Stimulated activated CD8-positive, alpha-beta memory T cell treated with anti-CD3 and anti-CD28 coated beads, Interleukin-4, amount 100 ng/mL, for 4 hours (primary cell): ENCODE measurements around the gene GUCA1C.

Experiments
- DNase-seq, 2 donors: peaks; one replicate each; pipeline ENCODE4 v3.0.0-alpha.2; 2020; ENCODE audit warnings: low read depth in 2 of 2, low spot score in 1 of 2

The GUCA1C gene, protein sequence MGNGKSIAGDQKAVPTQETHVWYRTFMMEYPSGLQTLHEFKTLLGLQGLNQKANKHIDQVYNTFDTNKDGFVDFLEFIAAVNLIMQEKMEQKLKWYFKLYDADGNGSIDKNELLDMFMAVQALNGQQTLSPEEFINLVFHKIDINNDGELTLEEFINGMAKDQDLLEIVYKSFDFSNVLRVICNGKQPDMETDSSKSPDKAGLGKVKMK

DNA sequence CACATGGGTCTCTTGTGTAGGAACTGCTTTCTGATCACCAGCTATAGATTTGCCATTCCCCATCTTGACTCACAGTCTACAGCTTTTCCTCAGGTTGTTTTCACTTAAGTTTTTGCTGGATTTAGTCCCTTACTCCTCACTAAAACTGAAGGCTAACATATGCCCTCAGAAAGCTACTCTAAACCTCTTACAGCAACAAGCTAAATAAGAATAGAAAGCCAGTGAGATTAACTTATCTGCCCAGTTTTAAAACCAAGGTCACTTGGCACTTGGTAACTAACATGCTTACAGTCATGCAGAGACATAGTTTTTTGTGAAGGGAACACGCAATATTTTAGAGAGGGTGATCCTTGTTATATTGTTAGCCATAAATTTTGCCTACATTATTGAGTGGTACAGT, at the start of gene GUCA1C:
Gene GUCA1C, minus strand, starts transcription at position 180 of the 400 bp plus-strand sequence. Its CDS starts 117 bp downstream, at position 63.
- DNase-seq = no peak

DNA sequence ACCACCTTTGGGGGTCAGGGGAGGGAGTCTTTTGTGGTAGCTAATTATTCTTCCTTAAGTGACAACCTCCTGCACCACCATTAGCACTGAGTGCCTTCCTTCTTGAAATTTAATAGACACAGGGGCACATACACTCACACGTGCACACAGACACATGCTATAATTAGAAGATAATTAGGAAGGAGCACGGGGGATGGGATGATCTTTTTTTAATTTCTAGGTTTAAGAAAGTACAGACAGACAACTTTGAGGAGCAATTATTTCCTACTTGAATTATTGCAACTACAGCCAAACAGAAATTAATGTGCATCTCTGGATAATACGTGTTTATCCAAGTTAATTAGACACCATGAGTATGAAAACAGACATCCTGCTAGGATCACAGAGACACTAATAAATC, 44.8 kb upstream of the GUCA1C start:
- no peak for DNase-seq

DNA sequence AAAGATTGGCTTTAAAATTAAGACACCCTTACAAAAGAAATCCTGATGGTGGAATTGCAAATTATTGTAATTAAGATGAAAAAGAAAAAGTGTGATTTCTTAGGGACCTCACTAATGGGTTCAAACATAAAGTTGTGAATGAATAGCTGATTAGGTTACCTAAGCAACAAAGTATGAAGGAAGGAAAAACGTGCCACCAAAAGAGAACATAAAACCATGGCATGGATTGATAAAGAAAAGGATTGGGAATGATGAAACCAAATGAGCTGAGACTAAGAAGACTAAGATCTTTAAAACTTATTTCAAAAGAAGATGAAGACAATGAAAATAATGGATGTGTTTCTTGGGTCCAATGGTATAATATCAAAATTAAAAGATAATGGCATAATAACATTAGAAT, 32.2 kb upstream of the GUCA1C start:
- no peak for DNase-seq

DNA sequence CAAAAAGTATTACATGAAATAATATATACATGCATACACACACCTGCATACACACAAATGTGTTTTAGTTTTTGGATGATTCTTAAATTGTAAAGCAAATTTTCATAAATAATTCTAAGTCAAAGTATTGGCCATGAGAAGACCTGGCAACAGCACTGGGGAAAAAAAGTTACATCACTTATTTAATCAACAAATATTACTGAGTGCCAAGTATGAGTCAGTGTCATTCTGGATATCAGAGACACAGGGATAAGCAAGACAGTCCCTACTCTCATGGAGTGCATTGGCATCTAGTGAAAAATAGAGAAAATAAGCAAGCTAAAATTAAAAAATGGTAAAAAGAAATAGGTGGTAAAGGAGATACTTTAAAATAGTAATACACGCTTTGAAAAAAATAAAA, 29.4 kb upstream of the GUCA1C start:
- no peak for DNase-seq

DNA sequence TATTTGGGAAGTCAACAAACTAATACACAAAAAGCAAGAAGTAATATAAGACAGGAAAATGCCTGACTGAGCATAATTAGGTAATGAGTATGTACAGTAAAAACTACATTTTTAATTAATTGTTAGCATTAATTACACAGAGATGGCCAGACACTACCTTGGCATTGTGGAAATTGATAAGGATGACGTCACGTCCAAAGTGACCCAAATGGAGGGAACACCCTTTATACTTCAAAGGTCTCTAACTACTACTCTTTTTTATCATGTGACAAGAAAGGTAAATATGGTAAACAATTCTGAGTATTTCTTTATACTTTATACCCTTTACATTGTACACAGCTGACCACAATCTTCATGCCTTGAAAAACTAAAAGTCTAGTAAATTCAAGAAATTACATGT, 22.4 kb upstream of the GUCA1C start:
- no peak for DNase-seq

DNA sequence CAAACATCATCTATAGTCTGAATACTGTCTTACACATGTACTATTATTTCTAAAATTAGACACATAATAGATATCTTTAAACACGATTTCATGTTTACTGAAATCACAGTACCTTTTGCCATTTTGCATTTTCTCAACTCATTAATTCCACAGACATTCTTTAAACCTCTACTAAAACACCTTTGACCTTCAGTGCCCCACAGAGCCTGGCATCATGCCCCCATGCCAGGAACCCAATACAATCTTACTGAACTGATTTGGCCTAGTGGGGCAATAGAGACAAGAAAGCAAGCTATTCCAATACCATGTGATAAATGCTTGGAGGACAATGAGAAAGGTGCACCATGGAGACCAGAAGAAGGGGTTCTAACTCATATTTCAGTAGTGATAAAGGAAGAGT, 19.3 kb upstream of the GUCA1C start:
- DNase-seq = no peak

DNA sequence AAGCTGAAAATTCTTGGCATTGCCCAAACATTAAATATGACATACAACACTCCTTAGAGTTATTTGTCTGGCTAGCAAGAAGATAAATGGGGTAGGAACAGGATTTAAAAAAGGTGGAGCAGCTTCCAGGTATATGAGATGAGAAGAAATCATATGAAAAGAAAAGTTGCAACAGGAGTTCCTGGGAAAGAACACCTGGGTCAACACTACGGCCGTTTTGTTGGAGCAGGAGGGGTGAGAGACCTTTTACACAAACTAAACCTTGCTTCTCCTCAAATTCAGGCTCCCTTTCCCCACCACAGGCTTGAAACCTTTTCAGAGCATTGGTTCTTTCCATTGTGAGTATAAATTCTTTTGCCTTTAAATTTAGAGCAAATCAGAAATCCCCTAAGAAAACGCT, 18.8 kb upstream of the GUCA1C start:
- DNase-seq = no peak

DNA sequence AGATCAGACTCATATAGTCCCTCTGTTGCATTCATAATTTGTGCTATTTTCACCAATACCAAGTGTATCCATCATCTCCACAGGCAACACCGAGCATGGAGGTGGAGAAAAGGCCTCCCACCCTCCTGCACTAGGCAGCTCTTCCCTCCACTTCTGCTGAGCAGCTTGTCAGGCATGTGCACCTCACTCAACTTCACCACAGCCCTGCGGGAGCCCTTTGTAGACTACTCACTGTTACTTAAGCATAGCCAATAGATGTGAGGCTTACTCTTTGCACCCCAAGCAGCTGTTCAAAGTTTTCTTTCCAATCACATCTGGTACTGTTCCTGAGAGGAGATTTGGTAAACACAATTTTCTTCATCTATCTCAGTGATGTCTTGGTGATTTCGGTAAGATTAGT, 16.9 kb upstream of the GUCA1C start:
- DNase-seq = no peak

DNA sequence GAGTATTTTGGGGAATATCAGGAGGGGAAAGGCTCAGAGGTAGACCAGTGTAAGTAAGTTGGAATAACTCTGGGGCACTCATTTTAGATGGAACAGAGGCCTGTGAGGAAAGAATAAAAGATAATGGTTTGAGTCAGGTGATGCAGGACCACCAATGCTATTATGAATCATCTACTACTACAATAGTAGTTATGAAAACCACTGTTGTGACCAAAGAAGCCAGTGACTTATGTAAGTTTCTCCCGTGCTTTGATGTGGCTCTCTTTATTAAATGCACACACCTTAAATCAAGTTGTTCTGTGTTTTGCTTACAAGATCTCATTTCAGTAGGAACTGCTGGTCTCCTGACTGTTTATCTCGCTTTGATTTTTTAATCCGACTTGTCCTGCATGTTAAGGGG, 13.1 kb upstream of the GUCA1C start:
- DNase-seq = no peak

DNA sequence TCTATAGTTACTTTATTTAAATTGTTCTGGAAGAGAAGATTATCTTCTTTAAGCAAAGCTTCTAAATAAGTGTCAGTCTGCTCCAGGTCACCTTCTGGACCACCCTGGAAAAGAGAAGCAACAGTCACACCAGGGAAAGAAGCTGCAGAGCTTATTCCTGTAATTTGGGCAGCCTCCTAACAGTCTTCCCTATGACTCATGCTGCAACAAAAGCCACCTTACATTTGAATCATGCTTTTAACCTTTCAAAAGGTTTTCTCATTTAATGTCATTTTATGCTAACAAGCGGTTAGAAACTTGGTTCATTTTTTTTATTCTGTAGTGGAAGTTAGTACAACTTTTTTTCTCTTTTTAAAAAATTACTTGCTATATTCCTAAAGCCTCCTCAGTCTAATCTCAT, 5.3 kb upstream of the GUCA1C start:
- no peak for DNase-seq

DNA sequence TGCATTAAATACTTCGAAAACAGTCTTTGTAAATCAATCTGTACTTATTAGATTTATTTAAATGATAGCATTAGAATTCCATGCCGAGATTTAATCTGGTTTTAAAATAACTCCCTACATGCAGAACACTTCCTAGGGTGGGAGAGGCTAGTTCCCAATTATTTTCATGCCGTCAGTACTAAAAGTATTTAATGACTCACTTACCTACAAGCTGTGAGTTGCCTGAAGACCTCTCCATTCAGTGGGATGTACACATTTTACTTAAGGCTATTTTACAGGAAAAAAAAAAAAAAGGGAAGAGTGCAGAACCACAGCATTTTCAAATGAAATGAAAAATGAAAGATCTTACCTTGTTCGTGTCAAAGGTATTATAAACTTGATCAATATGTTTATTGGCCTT, 469 bp downstream of the GUCA1C start:
- no peak for DNase-seq

DNA sequence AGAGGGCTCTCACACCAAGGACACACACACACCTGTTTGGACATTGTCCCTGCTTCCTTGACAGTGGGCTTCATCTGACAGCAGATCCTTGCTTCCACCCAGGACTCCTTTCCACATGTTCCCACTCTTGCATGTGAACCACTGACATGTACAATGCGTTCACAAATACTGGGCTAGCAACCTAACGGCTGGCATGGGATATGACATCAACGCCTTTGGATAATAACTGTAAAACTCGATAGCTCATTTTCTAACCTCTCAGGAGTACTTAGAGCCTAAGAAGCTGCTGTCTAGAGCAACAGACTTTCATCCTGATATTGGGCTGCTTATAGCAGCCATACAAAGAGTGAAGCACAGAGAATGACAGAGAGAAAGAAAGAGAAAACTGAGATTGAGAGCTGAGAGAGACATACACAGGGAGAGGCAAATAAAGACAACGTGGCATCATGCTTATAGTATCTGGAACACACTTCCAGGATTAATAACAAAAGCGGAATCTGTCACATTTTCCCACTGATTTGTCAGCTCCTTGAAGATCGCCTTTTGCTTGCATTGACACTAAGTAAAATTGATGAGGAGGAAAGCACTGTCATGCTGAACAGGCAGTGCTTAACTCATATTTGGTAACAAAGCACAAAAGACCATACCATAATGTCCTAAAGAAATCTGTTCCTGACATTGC, 1.7 kb downstream of the GUCA1C start:
- no peak for DNase-seq

DNA sequence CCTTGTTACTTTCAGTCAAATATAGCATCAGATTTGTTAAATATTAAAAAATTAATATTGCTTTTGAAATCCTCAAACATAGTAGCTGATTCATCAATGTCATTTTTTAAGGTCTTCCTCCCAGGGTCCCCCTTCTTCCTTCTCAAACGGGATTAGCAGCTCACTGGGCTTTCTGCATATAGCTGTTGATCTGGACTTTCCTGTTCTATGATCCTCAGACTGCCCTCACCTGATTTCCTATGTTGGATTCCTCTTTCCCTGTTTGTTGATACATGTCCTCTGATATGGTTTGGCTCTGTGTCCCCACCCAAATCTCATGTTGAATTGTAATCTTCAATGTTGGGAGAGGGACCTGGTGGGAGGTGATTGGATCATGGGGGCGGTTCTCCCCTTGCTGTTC, 5.8 kb downstream of the GUCA1C start:
- no peak for DNase-seq

DNA sequence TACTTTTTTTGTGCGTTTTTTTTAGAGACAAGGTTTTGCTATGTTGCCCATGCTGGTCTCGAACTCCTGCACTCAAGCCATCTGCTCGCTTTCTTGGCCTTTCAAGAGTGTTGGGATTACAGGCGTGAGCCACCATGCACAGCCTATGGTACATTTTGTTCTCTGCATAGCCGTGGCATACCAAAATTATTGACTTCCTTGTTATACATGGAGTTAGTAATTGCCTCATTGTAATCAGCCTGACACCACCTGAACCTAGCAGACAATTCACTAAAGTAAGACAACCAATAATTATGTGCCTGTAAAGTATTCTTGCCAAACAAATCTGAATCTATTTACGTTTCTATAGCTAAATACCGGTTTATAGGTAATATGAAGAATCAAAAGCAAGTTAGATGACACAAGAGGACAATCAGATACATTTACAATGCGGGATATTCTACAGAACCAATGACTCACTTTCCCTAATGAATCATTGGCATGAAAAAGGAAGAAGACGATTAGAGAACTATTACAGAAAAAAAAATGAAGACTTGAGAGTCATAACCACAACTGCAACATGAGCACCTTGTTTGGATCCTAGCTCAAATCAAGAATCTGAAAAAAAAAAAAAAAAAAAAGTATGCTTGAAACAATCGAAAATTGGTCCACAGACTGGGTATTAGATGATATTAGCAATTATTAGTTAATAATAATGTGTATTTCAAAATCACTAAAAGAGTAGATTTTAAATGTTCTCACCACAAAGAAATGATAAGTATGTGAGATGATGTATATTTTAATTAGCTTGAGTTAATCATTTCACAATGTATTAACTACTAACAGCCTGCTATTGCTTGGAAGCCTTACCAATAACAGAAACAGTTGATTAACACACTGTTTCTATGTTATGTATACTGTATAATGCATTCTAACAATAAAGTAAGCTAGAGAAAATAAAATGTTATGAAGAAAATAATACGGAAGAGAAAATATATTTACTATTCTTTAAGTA, 7.1 kb downstream of the GUCA1C start:
- DNase-seq = no peak

DNA sequence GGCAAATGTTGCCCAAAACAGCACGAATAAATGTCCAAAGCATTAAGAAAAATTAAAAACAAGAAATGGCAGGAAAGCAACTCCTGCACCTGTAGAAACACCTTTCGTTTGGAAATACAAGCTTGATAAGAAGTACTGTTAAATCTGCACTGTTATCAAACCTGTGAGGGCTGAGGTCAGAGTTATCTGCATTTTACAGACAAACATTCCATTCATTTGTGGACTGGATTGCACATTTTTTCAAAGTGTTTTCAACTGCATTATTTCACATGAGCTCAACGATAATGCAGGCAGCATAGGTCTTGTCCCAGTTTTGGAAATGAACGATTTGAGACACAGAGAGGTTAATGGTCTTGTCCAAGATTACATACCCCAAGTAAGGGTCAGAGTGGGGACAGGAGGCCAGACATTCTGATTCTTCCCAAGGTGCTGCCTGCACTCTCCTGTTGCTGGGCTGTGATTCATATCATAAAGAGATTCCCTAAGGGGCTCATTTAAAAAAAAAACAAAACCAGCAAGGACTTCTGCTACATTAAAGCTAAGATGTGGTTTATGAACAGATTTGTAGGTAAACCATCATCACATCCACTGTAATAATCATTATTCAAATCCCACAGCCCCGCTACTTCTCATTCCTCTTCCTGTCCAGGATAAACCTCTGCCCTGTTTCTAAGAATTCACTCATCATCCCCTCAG, 13.0 kb downstream of the GUCA1C start:
- DNase-seq = no peak

DNA sequence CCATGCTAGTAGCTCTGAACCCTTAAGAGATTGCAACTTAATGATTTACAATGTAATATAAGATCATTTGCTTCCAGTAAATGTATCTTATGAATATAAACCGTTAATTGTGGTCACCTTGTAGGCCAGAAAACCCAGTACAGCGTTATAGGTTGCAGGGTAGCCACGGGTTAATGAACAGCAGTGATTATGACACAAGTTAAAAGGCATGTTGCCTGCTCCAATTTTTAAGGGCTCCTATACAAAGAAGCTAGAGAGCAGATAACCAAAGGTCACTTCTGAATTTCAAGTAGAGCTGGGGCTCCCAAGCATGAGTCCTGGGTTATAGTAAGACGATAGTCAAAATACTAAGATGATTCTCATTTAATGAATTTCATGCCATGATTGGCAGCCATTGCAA, 13.5 kb downstream of the GUCA1C start:
- no peak for DNase-seq

DNA sequence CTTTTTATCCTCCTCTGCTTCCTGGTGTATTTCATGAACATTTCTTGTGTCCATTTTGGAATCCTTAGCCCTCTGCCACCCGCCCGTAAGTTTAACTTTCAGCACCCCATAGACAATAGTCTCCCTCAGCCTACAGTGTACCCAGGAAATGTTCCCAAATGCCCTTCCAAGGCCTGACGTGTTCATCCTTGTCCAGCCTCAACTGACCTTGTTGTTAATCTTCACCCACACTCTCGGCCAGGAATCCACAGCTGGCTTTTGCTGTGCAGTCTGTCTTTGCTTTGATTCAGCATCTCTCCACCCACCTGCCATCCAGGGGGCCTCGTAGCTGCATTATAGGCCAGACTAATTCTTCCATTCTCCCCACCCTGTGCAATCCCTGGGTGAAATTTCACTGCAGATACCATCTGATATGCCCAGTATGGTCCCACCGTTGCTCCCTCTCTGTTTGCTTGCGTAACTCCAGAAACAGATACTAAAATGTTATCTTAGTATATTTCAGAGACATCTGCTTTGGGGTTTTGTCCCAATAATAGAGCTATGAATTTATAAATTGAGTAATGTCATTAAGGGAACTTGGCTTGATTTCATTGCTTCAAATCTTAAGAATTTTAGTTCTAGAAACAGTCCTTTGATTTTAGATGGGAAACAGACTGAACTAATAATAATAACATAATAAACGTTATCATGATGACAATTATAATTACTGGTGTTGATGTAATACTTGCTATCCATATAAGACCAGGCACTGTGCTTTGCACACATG, 16.6 kb downstream of the GUCA1C start:
- DNase-seq = no peak

DNA sequence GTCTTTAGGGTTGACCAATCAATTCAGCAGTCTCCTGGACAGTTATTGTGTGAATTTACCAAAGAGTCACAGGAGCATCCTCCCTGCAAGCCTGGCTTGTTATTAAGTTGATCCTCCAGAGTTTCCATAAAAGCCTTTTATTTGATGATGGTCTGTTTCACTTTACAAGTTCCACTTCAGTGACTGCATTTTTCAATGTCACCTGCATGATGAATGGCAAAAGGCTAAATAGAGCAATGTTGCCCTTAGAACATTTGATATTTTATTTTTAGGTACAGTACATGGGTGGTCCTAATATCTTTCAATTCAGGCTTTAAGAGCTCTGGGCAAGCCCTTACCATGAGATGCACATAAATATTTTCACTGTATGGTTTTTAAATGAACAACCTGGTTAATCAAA, 22.6 kb downstream of the GUCA1C start:
- DNase-seq = no peak

DNA sequence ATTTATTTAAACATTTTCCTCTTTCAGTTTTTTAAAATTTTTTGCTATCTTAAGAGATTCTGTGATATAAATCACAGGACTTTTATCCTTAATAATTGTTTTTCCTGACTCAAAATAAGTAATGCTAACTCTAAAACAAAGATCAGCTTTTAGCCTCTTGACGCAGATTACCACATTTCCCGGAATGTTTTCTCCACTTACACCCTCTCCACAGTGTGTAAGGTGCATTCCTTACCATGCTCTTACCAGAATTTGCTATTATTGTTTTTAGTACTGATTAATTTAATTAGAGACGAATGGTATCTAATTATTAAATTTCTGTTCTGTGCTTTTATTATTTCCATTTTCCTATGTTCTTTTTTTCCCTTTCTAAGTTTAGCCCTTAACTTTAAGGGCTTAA, 34.8 kb downstream of the GUCA1C start:
- DNase-seq = no peak

DNA sequence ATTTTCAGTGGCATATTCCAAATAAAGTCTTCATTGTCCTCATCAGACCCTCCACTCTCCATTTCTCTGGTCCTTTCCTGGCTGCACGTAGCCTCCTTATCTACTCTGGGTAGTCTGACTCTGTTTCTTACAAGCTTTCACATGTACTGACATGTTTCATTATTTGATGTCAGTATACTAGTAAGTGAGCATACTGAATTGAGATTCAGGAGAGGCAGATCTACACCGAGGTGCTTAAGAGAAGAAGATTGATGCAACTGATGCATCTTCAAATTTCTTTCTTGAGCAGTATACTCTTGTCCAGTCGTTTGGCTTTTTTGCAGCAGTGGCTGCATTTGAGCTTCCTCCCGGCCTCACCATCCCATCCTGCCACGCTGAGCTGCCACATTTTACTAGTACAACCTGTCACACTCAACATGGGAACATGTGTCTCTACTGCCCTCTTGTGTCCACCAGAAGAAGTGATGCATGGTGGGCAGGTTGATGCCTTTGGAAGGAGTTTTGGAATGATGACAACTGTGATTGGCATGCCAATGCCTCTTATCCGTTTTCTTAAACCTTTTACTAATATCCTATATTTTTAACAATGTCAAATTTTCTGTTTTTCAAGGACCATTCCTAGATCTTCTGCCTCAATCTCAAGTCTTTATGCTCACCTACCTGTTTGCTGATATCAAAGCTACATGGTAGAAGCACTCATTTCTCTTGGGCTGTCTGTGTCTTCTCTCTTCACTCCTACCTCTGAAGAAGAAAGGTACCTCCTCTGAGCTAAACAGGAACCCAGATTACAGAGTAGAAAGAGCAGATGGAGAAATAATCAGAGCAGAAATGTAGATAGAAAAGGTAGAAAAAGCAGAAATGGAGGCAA, 38.7 kb downstream of the GUCA1C start:
- DNase-seq = peak; percentile 10 to 13
